H1 (cell line): Measurements from ENCODE around the gene UBA6. TPM values are rescaled to one million over a fixed set of nuclear protein-coding genes. Genes with fewer than 3 reads are reported as not detected.

Experiments used
- CTCF ChIA-PET: fragments of 300-600 bp; sonication (Branson Sonifier 250); formaldehyde crosslinking; loops from one replicate; lab custom pipeline; 2021; ENCODE audit not compliant: partially characterized antibody; lab: Charles Lee
- POLR2A ChIA-PET: fragments of 300-600 bp; sonication (Branson Sonifier 250); formaldehyde crosslinking; loops from one replicate; lab custom pipeline; 2021; ENCODE audit warnings: inconsistent platforms; ENCODE audit not compliant: partially characterized antibody; lab: Charles Lee
- DNase-seq, 2 experiments: peaks; one replicate each; pipeline versions ENCODE4 v3.0.0 to v3.0.0-alpha.2; 2010 to 2022; ENCODE audit warnings: low spot score in 2 of 2, low read depth in 1 of 2, mixed read lengths in 1 of 2
- FAIRE-seq: peaks from 2 replicates; lab custom pipeline; 2011; peaks lifted over from hg19 to GRCh38; lab: Jason Lieb, UNC
- H2AFZ ChIP-seq: 2 replicates; pipeline ENCODE4 v1.8.1; 2012; ENCODE audit warnings: low read length, inconsistent platforms
- H2AK5ac ChIP-seq: 2 replicates; pipeline ENCODE4 v1.6.1; 2013; ENCODE audit warnings: low read depth, low read length
- H2BK120ac ChIP-seq: replicated peaks from 2 replicates; pipeline ENCODE3; 2013; ENCODE audit warnings: low read depth, low read length, inconsistent platforms
- H2BK12ac ChIP-seq: 2 replicates; pipeline ENCODE4 v1.6.1; 2013; ENCODE audit warnings: low read depth, low read length
- H2BK15ac ChIP-seq: 2 replicates; pipeline ENCODE4 v1.6.1; 2013; ENCODE audit warnings: low read length
- H2BK20ac ChIP-seq: 2 replicates; pipeline ENCODE4 v1.6.1; 2013; ENCODE audit warnings: low read length
- H2BK5ac ChIP-seq: 2 replicates; pipeline ENCODE4 v1.6.1; 2013; ENCODE audit warnings: low read depth, low read length
- H3K14ac ChIP-seq: 2 replicates; pipeline ENCODE4 v1.6.1; 2013; ENCODE audit warnings: inconsistent platforms; ENCODE audit not compliant: insufficient read length
- H3K18ac ChIP-seq: 2 replicates; pipeline ENCODE4 v1.6.1; 2013; ENCODE audit warnings: low read length; ENCODE audit errors: extremely low read depth
- H3K23ac ChIP-seq: 2 replicates; pipeline ENCODE4 v1.6.1; 2013; ENCODE audit warnings: inconsistent platforms; ENCODE audit not compliant: insufficient read length
- H3K23me2 ChIP-seq: 2 replicates; pipeline ENCODE4 v1.6.1; 2013; ENCODE audit warnings: low read depth, low read length
- H3K27ac ChIP-seq: 2 replicates; pipeline ENCODE4 v1.6.1; 2011; ENCODE audit warnings: low read depth, low read length, inconsistent platforms
- H3K27me3 ChIP-seq, 4 experiments: replicated peaks in 1 of 4; 1 replicate in 1 of 4; 2 replicates in 3 of 4; pipeline versions ENCODE4 v1.6.1 to v1.8.1; 2011 to 2013; ENCODE audit warnings: low read length in 3 of 4, mild to moderate bottlenecking in 3 of 4, inconsistent platforms in 2 of 4, mixed read lengths in 2 of 4, moderate library complexity in 1 of 4; ENCODE audit not compliant: control insufficient read depth in 3 of 4, insufficient read depth in 3 of 4; ENCODE audit errors: extremely low read depth in 1 of 4
- H3K36me3 ChIP-seq, 4 experiments: 2 replicates each; pipeline versions ENCODE4 v1.6.1 to v1.8.1; 2011 to 2013; ENCODE audit warnings: mild to moderate bottlenecking in 4 of 4, low read length in 3 of 4, moderate library complexity in 2 of 4, control low read depth in 1 of 4, inconsistent platforms in 1 of 4; ENCODE audit not compliant: insufficient read depth in 4 of 4, control insufficient read depth in 2 of 4
- H3K4ac ChIP-seq: replicated peaks from 2 replicates; pipeline ENCODE3; 2013; ENCODE audit warnings: low read length, low read depth, mixed read lengths, inconsistent platforms; ENCODE audit not compliant: insufficient read length
- H3K4me1 ChIP-seq, 4 experiments: replicated peaks in 1 of 4; 1 replicate in 1 of 4; 2 replicates in 3 of 4; pipeline versions ENCODE4 v1.6.1 to v1.8.1; 2011 to 2013; ENCODE audit warnings: low read length in 3 of 4, inconsistent platforms in 2 of 4, mixed read lengths in 1 of 4; ENCODE audit not compliant: insufficient read depth in 4 of 4, control insufficient read depth in 3 of 4
- H3K4me2 ChIP-seq, 2 experiments: 2 replicates each; pipeline versions ENCODE4 v1.6.1 to v1.8.1; 2011 to 2013; ENCODE audit warnings: low read depth in 2 of 2, low read length in 2 of 2, control low read depth in 1 of 2, inconsistent platforms in 1 of 2, mild to moderate bottlenecking in 1 of 2; ENCODE audit not compliant: insufficient read depth in 1 of 2
- H3K4me3 ChIP-seq, 4 experiments: fragments of 200-600, 300-600 bp in 1 of 4; sonication (generic), shearing (Covaris generic), sonication (Bioruptor Twin) in 1 of 4; 2 replicates each; pipeline versions ENCODE4 v1.5.1 to v1.8.1; 2011 to 2016; ENCODE audit warnings: low read length in 4 of 4, low read depth in 3 of 4, control low read depth in 2 of 4, inconsistent platforms in 2 of 4, mild to moderate bottlenecking in 2 of 4, mixed read lengths in 1 of 4, moderate library complexity in 1 of 4; ENCODE audit not compliant: insufficient read depth in 2 of 4; ENCODE audit errors: extremely low read depth in 1 of 4
- H3K56ac ChIP-seq: replicated peaks from 2 replicates; pipeline ENCODE3; 2013; ENCODE audit warnings: low read depth, mild to moderate bottlenecking, mixed read lengths, low read length, inconsistent platforms; ENCODE audit not compliant: insufficient read length
- H3K79me1 ChIP-seq: 2 replicates; pipeline ENCODE4 v1.6.1; 2013; ENCODE audit warnings: low read depth, low read length, control low read depth
- H3K79me2 ChIP-seq, 2 experiments: 2 replicates each; pipeline versions ENCODE4 v1.6.1 to v1.8.1; 2012 to 2013; ENCODE audit warnings: low read length in 2 of 2, mild to moderate bottlenecking in 2 of 2, inconsistent platforms in 1 of 2; ENCODE audit not compliant: insufficient read depth in 2 of 2, control insufficient read depth in 1 of 2
- H3K9ac ChIP-seq, 4 experiments: replicated peaks in 1 of 4; 1 replicate in 1 of 4; 2 replicates in 3 of 4; pipeline versions ENCODE4 v1.6.1 to v1.8.1; 2011 to 2013; ENCODE audit warnings: low read depth in 3 of 4, low read length in 3 of 4, control low read depth in 2 of 4, mild to moderate bottlenecking in 2 of 4, moderate library complexity in 2 of 4, inconsistent platforms in 1 of 4; ENCODE audit errors: extremely low read depth in 1 of 4
- H3K9me3 ChIP-seq, 2 experiments: 2 replicates each; pipeline versions ENCODE4 v1.6.1 to v1.8.1; 2012 to 2013; ENCODE audit warnings: mild to moderate bottlenecking in 2 of 2, moderate library complexity in 2 of 2, control low read depth in 1 of 2, inconsistent platforms in 1 of 2, low read depth in 1 of 2, low read length in 1 of 2, mixed read lengths in 1 of 2; ENCODE audit not compliant: insufficient read depth in 2 of 2
- H4K20me1 ChIP-seq, 2 experiments: replicated peaks in 1 of 2; 2 replicates each; pipeline versions ENCODE3 to v1.8.1; 2011 to 2013; ENCODE audit warnings: inconsistent platforms in 2 of 2, low read length in 2 of 2, mild to moderate bottlenecking in 1 of 2; ENCODE audit not compliant: insufficient read depth in 2 of 2, control insufficient read depth in 1 of 2
- H4K5ac ChIP-seq: 2 replicates; pipeline ENCODE4 v1.6.1; 2013; ENCODE audit warnings: low read length, low read depth, mixed read lengths, inconsistent platforms; ENCODE audit not compliant: insufficient read length
- H4K8ac ChIP-seq: 2 replicates; pipeline ENCODE4 v1.8.0; 2013; ENCODE audit warnings: mild to moderate bottlenecking, moderate library complexity, low read length, inconsistent platforms; ENCODE audit not compliant: insufficient read depth; ENCODE audit errors: extremely low read depth
- H4K91ac ChIP-seq: replicated peaks from 2 replicates; pipeline ENCODE3; 2013; ENCODE audit warnings: low read length, mixed read lengths, inconsistent platforms; ENCODE audit not compliant: insufficient read length
- ASH2L ChIP-seq: fragments of 200-600, 300-600 bp; sonication (generic); IDR thresholded peaks from one replicate; pipeline ENCODE4 v1.7.1; 2017; ENCODE audit warnings: low read length
- ATF3 ChIP-seq: IDR thresholded peaks from 2 replicates; pipeline ENCODE4 v1.6.1; 2011; ENCODE audit warnings: low read depth, mild to moderate bottlenecking, low read length; ENCODE audit not compliant: insufficient read depth
- BCL11A ChIP-seq, 2 experiments: IDR thresholded peaks; one replicate each; pipeline ENCODE4 v1.6.1; 2011; ENCODE audit warnings: low read depth in 2 of 2, low read length in 2 of 2, mild to moderate bottlenecking in 2 of 2
- CBX5 ChIP-seq: fragments of 300-800, 300-1000 bp; sonication (generic); IDR thresholded peaks from 2 replicates; pipeline ENCODE4 v1.7.1; 2016; ENCODE audit warnings: antibody characterized with exemption, low read length, low read depth
- CTBP2 ChIP-seq: IDR thresholded peaks from 2 replicates; pipeline ENCODE4 v1.7.0; 2011; ENCODE audit warnings: borderline replicate concordance, mild to moderate bottlenecking, moderate library complexity, mixed read lengths, low read length; ENCODE audit not compliant: insufficient read depth, insufficient read length
- EZH2 ChIP-seq: fragments of 200-600 bp; sonication (generic); IDR thresholded peaks from 2 replicates; pipeline ENCODE4 v1.7.1; 2012; ENCODE audit warnings: low read depth, mild to moderate bottlenecking, moderate library complexity, low read length, inconsistent platforms; ENCODE audit not compliant: severe bottlenecking
- GABPA ChIP-seq: IDR thresholded peaks from 2 replicates; pipeline ENCODE4 v1.6.1; 2011; ENCODE audit warnings: mild to moderate bottlenecking, low read length, moderate library complexity, borderline replicate concordance; ENCODE audit not compliant: insufficient read depth
- KDM1A ChIP-seq: fragments of 200-600, 300-600 bp; sonication (generic); IDR thresholded peaks from 2 replicates; pipeline ENCODE4 v1.7.1; 2016; ENCODE audit warnings: mild to moderate bottlenecking, low read length, borderline replicate concordance
- PHF8 ChIP-seq: fragments of 200-600 bp; sonication (generic); conservative IDR thresholded peaks from 2 replicates; pipeline ENCODE4 v1.7.1; 2012; ENCODE audit warnings: low read depth, mild to moderate bottlenecking, inconsistent platforms, low read length, moderate library complexity
- RAD21 ChIP-seq, 2 experiments: IDR thresholded peaks in 1 of 2; conservative IDR thresholded peaks in 1 of 2; 2 replicates each; pipeline ENCODE4 v1.6.1; 2011; ENCODE audit warnings: low read depth in 2 of 2, low read length in 2 of 2, improper control_type of control experiment in 1 of 2, inconsistent platforms in 1 of 2, mild to moderate bottlenecking in 1 of 2, moderate library complexity in 1 of 2
- RXRA ChIP-seq: IDR thresholded peaks from 2 replicates; pipeline ENCODE4 v1.6.1; 2011; ENCODE audit warnings: low read depth, mild to moderate bottlenecking, low read length, moderate library complexity; ENCODE audit not compliant: insufficient read depth
- SIRT6 ChIP-seq: IDR thresholded peaks from one replicate; pipeline ENCODE4 v1.7.1; 2012; ENCODE audit warnings: low read length, inconsistent platforms
- SP4 ChIP-seq: IDR thresholded peaks from 2 replicates; pipeline ENCODE4 v1.6.1; 2012; ENCODE audit warnings: low read length, inconsistent platforms
- SRF ChIP-seq: IDR thresholded peaks from 2 replicates; pipeline ENCODE4 v1.6.1; 2011; ENCODE audit warnings: mild to moderate bottlenecking, low read depth, low read length, moderate library complexity
- WGBS, 2 experiments: shearing (Covaris generic) in 1 of 2; methylation state at CpG; one replicate each; pipeline versions ENCODE4 v1.1.6 to v1.1.7; 2013 to 2015; ENCODE audit warnings: low lambda C conversion rate in 2 of 2, mixed read lengths in 2 of 2, inconsistent platforms in 1 of 2, low coverage in 1 of 2, missing lambda C conversion rate in 1 of 2; ENCODE audit not compliant: insufficient replicate concordance in 2 of 2, insufficient coverage in 1 of 2, insufficient read length in 1 of 2; ENCODE audit errors: extremely low coverage in 1 of 2, missing lambda C conversion rate in 1 of 2; 5-methylcytosine and 5-hydroxymethylcytosine counted together
- polyA plus RNA-seq, 7 experiments: library from polyadenylated mRNA; depleted of rRNA in 3 of 7; stranded (reverse) in 5 of 7; unstranded in 2 of 7; fragments of >200 nt in 5 of 7; fragments of 200-250 nt in 2 of 7; gene quantifications; 1 replicate in 5 of 7; 2 replicates in 1 of 7; 4 replicates in 1 of 7; pipeline versions ENCODE4 v1.2.1 to v1.2.3, GENCODE V29; 2011 to 2013; ENCODE audit warnings: missing spikeins in 2 of 7, mixed read lengths in 2 of 7
- total RNA-seq: library from RNA; stranded (reverse); fragmentation: NEBNext Ultra II Directional; extraction: Animal tissue kit (Norgen Biotek cat#: 25700); gene quantifications from 2 replicates; pipeline ENCODE4 v1.2.1, GENCODE V29; 2021

UBA6 gene
- total and polyA plus RNA-seq, 2 of the 8 experiments (the other 6 are each of a cell fraction or from before 2014, with no cell fraction given): 17.4 to 74.3 TPM

- 92% methylated on average over 4 of the region's 4 CpGs; no CpG with 5 or more reads in 1 of the 2 experiments for WGBS, 2 experiments
- Histone ChIP-seq H3K36me3 (no peaks in the 10 kb centered on the region; a peak in 1 of 8 replicates), H3K9me3 (no peaks in the 10 kb centered on the region), H3K4ac (no peak overlapping the region), H2BK5ac (no peak overlapping the region), H3K27me3 (no peaks in the 10 kb centered on the region), H4K20me1 (no peaks in the 10 kb centered on the region), H2BK15ac (no peak overlapping the region), H3K9ac (no peak overlapping the region), H2BK120ac (no peak overlapping the region), H2AK5ac (no peak overlapping the region), H3K14ac (no peak overlapping the region), H3K18ac (no peak overlapping the region), H3K79me2 (no peaks in the 10 kb centered on the region), H3K23me2 (no peaks in the 10 kb centered on the region), H4K5ac (no peak overlapping the region), H3K23ac (no peak overlapping the region), H3K79me1 (no peaks in the 10 kb centered on the region), H3K4me1 (no peaks in the 10 kb centered on the region), H4K8ac (no peak overlapping the region), H3K4me3 (no peak overlapping the region), H3K56ac (no peak overlapping the region), H2BK20ac (no peak overlapping the region), H3K27ac (no peak overlapping the region), H4K91ac (no peak overlapping the region), H3K4me2 (no peak overlapping the region), H2BK12ac (no peak overlapping the region), H2AFZ (no peak overlapping the region)
- ChIA-PET POLR2A (no interaction called here), CTCF (no interaction called here)
- FAIRE-seq: no peak
- DNase-seq: no peak
- TF ChIP-seq EZH2 (no peak), KDM1A (no peak), GABPA (no peak), SIRT6 (no peak), ATF3 (no peak), PHF8 (no peak), SRF (no peak), RAD21 (IDR thresholded peaks at IDR 0.05 in 1 of 2, conservative IDR thresholded peaks at IDR 0.05 in 1 of 2; ENCODE audit: low read depth in 2 of 2, low read length in 2 of 2) (no peak), ASH2L (no peak), RXRA (no peak), CBX5 (no peak), CTBP2 (no peak), BCL11A (IDR thresholded peaks at IDR 0.05; ENCODE audit: low read depth in 2 of 2, low read length in 2 of 2) (no peak), SP4 (no peak)
Observed at GRCh38 chr4:67608027-67608426, 92.9 kb downstream of the UBA6 start.
